Fibroblast of the aortic adventitia (primary cell): ENCODE data around the gene PNRC2. TPM values are rescaled to one million over a fixed set of nuclear protein-coding genes. Genes with fewer than 3 reads are reported as not detected.
A peak's percentile ranks its signal among the peaks of the same experiment; 100 is the strongest.
"Not testable (repeated sequence)": the region's sequence is repeated elsewhere in the genome, so short reads cannot be mapped to it uniquely, and the experiment has no call there.

Experiments used
- DNase-seq: peaks from one replicate; pipeline ENCODE4 v3.0.0-alpha.2; 2010; ENCODE audit warnings: low read depth
- H3K4me3 ChIP-seq: 2 replicates; pipeline ENCODE4 v1.5.1; 2011; ENCODE audit warnings: low read depth, mild to moderate bottlenecking, control low read depth, low read length, moderate library complexity
- total RNA-seq: library from RNA; depleted of rRNA; stranded (reverse); fragments of >200 nt; gene quantifications from 2 replicates; pipeline ENCODE4 v1.2.3, GENCODE V29; 2012; ENCODE audit warnings: low replicate concordance
- TF ChIP-seq, protein P1 (sequence below): IDR thresholded peaks from 2 replicates; pipeline ENCODE4 v1.5.1; 2011; ENCODE audit warnings: mild to moderate bottlenecking, low read length, control low read depth, inconsistent platforms; ENCODE audit not compliant: insufficient read depth

Gene PNRC2
- total RNA-seq, 1 donor = 133 TPM

DNA sequence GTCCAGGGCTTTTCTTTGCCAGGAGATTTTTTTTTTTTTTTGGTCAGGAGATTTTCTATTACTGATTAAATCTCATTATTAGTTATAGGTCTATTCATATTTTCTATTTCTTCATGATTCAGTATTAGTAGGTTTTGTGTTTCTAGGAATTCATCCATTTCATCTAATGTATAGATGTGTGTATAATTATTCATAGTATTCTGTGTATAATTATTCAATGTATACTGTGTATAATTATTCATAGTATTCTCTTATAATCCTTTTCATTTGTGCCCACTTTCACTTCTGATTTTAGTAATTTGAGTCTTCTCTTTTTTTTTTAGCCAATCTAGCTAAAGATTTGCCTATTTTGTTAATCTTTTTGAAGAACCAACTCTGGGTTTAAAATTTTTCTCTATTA is 12.3 kb upstream of the PNRC2 start:
- DNase-seq = no peak
- H3K4me3 ChIP-seq = no peak overlapping the region
- TF ChIP-seq, protein P1, sequence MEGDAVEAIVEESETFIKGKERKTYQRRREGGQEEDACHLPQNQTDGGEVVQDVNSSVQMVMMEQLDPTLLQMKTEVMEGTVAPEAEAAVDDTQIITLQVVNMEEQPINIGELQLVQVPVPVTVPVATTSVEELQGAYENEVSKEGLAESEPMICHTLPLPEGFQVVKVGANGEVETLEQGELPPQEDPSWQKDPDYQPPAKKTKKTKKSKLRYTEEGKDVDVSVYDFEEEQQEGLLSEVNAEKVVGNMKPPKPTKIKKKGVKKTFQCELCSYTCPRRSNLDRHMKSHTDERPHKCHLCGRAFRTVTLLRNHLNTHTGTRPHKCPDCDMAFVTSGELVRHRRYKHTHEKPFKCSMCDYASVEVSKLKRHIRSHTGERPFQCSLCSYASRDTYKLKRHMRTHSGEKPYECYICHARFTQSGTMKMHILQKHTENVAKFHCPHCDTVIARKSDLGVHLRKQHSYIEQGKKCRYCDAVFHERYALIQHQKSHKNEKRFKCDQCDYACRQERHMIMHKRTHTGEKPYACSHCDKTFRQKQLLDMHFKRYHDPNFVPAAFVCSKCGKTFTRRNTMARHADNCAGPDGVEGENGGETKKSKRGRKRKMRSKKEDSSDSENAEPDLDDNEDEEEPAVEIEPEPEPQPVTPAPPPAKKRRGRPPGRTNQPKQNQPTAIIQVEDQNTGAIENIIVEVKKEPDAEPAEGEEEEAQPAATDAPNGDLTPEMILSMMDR = no peak

DNA sequence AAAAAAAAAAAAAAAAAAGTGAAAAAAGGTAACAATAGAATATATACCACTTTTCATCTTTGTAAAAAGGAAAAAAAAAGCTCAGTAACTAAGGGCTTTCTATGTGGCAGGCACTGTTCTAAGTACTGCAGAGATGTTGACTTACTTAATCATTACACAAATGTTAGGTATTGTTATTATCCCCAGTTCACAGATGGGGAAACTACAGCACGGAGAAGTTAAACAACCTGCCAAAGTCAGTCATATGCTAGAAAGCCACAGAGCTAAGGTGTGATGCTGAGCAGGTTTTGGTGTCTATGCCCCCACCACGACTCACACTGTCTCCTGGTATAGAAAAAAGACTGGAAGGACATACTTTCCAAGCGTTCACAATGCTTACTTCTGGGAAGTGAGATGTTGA is 6.6 kb upstream of the PNRC2 start:
- TF ChIP-seq, protein P1 = no peak
- DNase-seq = no peak
- H3K4me3 ChIP-seq = no peak overlapping the region

DNA sequence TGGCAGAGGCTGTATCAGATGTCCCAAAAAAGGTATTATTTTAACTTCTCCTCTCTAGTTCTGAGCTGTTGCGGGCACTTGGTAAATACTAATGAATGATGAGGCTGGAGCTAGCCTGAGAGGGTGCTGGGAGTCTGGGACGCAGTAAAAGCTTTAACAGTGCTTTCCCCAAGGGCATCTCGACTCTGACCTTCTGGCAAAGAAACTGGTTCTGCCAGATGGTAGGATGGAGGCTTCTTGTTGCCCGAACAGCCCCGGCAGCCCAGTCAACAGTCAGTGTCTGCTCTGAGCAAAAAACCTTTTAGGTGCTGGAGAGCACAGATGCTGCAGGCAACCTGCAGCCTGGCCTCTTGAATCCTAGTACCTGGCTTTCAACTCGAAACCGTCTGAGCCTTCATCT is 2.5 kb upstream of the PNRC2 start:
- no peak for DNase-seq
- no peak overlapping the region for H3K4me3 ChIP-seq
- TF ChIP-seq, protein P1 = no peak

DNA sequence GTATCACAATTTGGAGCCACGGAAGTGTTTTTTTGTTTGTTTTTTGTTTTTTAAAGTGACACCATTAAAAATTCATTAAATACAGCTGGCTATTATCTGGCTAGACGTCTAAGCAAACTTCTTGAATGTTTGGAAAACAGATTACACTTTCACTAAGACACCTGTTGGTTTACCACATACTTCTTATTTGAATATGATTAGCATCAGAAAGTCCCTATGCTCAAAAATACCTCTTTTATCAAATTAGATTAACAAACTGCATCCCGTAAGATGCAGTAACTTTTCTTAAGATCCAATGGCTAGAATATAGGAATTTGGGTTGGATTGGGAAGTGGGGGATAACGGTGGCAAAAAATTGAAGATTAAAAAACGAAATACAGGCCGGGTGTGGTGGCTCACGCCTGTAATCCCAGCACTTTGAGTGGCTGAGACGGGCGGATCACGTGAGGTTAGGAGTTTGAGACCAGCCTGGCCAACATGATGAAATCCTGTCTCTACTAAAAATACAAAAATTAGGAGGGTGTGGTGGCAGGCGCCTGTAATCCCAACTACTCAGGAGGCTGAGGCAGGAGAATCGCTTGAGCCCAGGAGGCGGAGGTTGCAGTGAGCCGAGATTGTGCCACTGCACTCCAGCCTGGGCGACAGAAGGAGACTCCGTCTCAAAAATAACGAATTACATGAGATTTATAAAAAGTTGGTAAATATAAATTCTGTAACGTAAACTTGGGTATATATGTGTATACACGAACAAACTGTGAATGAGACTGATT is 1.4 kb upstream of the PNRC2 start:
- DNase-seq = not testable (repeated sequence)
- peak overlapping the region; percentile 69 for H3K4me3 ChIP-seq

DNA sequence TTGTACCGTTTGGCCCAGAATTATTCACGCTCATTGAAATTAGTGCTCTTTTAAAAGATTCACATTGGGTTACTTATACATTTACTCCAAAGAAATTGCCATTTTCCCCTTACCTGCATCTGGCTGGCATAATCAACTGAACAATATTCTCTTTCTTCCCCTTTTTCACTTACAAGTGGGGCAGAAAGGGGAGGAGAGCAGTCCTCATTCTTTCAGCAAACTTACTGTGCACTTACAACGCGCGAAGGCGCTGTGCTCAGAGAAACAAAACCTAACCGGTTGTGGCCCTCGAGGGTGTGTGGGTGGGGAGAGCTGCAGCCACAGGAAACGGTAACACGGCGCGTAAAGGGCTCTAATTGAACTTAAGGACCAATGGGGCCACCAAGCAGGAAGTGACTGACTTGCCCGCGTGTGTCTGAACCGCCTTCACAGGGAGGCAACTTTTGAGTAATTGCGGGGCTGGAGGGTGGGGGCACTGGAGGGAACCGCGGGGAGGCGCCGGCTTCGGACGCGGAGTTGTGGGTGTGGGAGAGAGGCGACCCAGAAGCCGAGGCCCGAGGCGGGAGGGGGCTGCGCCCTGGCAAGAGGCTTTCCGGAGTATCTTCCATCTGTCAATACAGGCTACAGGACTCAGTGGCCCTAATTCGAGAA is 693 bp upstream of the PNRC2 start:
- DNase-seq = peak; percentile 81
- TF ChIP-seq, protein P1 = peak; percentile 35
- peak overlapping the region; percentile 69 for H3K4me3 ChIP-seq

DNA sequence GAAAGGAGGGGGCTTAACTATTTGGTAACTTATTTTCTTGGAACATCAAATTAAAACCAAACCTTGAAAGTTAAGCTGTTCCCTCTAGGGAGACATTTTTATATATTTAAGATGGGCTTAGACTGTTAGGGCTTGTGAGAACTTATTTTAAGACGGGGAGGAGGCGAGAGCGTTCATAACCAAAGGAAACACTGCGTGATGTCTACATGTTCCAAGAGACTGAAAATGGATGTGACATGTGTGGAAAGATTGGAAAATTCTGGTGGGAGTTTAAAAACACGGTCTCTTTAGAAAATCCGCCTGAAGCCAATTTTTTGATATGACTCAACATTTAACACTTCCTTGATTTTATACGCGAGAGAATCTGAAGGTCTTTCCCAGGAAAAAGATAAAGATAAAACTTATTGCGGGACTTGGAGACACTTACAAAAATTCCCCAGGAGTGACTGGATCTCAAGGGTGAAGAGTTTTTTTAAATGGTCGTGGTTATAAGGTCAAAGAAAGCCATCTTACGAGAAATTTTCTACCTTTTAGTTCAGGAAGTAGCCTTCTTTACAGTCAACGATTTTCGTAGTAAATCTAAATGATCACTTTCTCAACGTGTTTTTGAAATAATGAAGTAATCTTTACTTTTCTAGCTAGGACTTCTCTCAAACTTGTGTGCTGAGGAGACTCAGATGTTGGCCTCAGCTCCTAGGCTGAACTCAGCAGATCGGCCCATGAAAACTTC is 828 bp downstream of the PNRC2 start:
- peak overlapping the region; percentile 85 for H3K4me3 ChIP-seq
- TF ChIP-seq, protein P1 = no peak
- DNase-seq = peak; percentile 71

DNA sequence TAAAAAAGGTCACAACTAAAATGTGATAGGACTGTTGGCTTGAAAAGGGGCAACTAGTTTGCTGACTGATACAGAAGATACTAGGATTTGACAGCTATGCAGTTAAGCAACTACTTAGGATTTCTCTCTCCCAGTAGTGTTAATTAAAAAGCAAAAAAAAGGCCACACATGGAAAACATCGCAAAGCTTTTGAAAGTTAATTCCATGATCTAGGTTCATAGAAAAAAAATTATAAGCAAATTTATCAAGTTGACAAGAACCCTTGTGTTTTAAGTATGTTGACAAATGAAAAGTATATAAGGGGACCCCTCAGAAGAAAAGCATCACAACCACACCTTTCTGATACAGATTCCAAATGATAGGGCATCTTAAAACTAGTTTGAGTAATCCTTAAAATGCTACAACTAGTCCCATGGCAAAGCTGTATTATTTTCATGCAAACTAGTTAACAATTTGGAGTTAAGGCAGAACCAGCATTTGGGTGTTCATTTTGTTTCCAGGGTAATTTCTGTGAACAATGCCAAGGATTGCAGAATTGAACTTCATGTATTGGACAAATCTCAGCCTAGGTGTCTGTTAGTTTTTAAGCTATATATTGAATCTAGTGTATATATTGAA is 4.1 kb downstream of the PNRC2 start:
- no peak for DNase-seq
- H3K4me3 ChIP-seq = no peak overlapping the region
- TF ChIP-seq, protein P1 = no peak
